Activated CD4-positive, alpha-beta T cell treated with anti-CD3 and anti-CD28 coated beads for 36 hours (primary cell): ENCODE results near the gene ONECUT1. TPM values are rescaled to one million over a fixed set of nuclear protein-coding genes. Genes with fewer than 3 reads are reported as not detected.

ENCODE experiments used
- ATAC-seq: fragments of 200-7000 bp; cut with Tn5 transposase; one replicate; pipeline ENCODE4 v1.10.0; 2021; ENCODE audit warnings: mild to moderate bottlenecking, moderate library complexity
- CTCF ChIA-PET: fragments of 350-600 bp; sonication (Branson Sonifier 250); formaldehyde crosslinking; loops from one replicate; lab custom pipeline; 2021; ENCODE audit warnings: antibody characterized with exemption; lab: Charles Lee
- POLR2A ChIA-PET: fragments of 350-600 bp; sonication (Branson Sonifier 250); formaldehyde crosslinking; loops from one replicate; lab custom pipeline; 2021; ENCODE audit warnings: antibody characterized with exemption, inconsistent platforms; lab: Charles Lee
- DNase-seq: peaks from one replicate; pipeline ENCODE4 v3.0.0-alpha.2; 2020
- H3K27ac Mint-ChIP-seq: one replicate; pipeline ENCODE4 v1.8.0; 2021; ENCODE audit warnings: mixed read lengths
- H3K27me3 Mint-ChIP-seq: one replicate; pipeline ENCODE4 v1.8.0; 2021; ENCODE audit warnings: mixed read lengths
- H3K36me3 Mint-ChIP-seq: one replicate; pipeline ENCODE4 v1.8.0; 2021; ENCODE audit warnings: low read depth, mixed read lengths
- H3K4me1 Mint-ChIP-seq: one replicate; pipeline ENCODE4 v1.8.0; 2021; ENCODE audit warnings: mixed read lengths
- H3K4me3 Mint-ChIP-seq: one replicate; pipeline ENCODE4 v1.8.0; 2021; ENCODE audit warnings: mild to moderate bottlenecking, moderate library complexity, mixed read lengths
- H3K9me3 Mint-ChIP-seq: one replicate; pipeline ENCODE4 v1.8.0; 2021; ENCODE audit warnings: low read depth, mixed read lengths
- intact Hi-C, 2 experiments: fragments of 100-400 bp; cut with DNase I in 1 of 2; cut with micrococcal nuclease in 1 of 2; formaldehyde crosslinking; loops; one replicate each; pipeline versions ENCODE4 v1.14.2 to v1.15.1; 2022 to 2024; cut with DNase I, micrococcal nuclease
- total RNA-seq, 2 experiments: library from RNA; stranded (reverse); gene quantifications; one replicate each; pipeline ENCODE4 v1.2.3, GENCODE V29; 2021

Gene ONECUT1
- total RNA-seq, 2 experiments from 2014 or later: not detected

DNA sequence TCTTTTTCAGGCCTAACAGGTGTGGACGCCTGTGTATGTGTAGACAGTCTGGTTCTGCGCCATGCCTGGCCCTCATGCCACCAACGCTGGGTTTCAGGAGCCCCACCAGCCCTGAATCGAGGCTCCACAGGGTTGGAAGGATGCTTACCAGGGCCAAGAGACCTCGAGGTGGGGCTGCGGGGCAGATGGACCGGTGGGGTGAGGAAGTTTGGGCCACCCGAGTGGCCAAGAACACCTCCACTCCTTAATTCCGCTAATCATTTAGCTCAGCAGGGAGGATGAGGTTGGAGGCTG, 6.0 kb upstream of the ONECUT1 start:
- Mint-ChIP-seq H3K4me3 (no peak overlapping the region), H3K9me3 (no peaks in the 10 kb centered on the region), H3K4me1 (peaks cover 26% of the 10 kb centered on the region), H3K36me3 (no peaks in the 10 kb centered on the region), H3K27ac (no peak overlapping the region), H3K27me3 (peaks cover 84% of the 10 kb centered on the region)
- DNase-seq: no peak
- intact Hi-C loops: no loop called here
- ATAC-seq: no peak
- POLR2A ChIA-PET: no interaction called here
- CTCF ChIA-PET: interaction anchor here (0.7 to 4.6 kb wide), 3 partner anchors 9 to 840 kb away, joined by 3 to 19 read pairs (median 3); no protein-coding TSS in a partner anchor

- DNase-seq (no peak), ATAC-seq (no peak)
- Mint-ChIP-seq H3K4me3 (no peak overlapping the region), H3K27me3 (peaks cover 81% of the 10 kb centered on the region), H3K4me1 (peaks cover 22% of the 10 kb centered on the region), H3K36me3 (no peaks in the 10 kb centered on the region), H3K9me3 (no peaks in the 10 kb centered on the region), H3K27ac (no peak overlapping the region)
- ChIA-PET CTCF (interaction anchor here (1.0 to 4.6 kb wide), 2 partner anchors 9 to 12 kb away, joined by 3 to 19 read pairs; no protein-coding TSS in a partner anchor), POLR2A (no interaction called here)
- intact Hi-C loops: no loop called here
Measured at GRCh38 chr15:52795464-52796227, 5.5 kb upstream of the ONECUT1 start.

GRCh38 chr15:52794665-52795463, 4.7 kb upstream of the ONECUT1 start:
- ATAC-seq (no peak), DNase-seq (no peak)
- Mint-ChIP-seq H3K36me3 (no peaks in the 10 kb centered on the region), H3K4me1 (peaks cover 17% of the 10 kb centered on the region), H3K4me3 (no peak overlapping the region), H3K27me3 (peaks cover 74% of the 10 kb centered on the region), H3K9me3 (no peaks in the 10 kb centered on the region), H3K27ac (no peak overlapping the region)
- POLR2A ChIA-PET: no interaction called here
- intact Hi-C loops: no loop called here
- CTCF ChIA-PET: interaction anchor here (4.6 kb wide), 1 partner anchor 11 kb away, joined by 19 read pairs; no protein-coding TSS in a partner anchor

DNA sequence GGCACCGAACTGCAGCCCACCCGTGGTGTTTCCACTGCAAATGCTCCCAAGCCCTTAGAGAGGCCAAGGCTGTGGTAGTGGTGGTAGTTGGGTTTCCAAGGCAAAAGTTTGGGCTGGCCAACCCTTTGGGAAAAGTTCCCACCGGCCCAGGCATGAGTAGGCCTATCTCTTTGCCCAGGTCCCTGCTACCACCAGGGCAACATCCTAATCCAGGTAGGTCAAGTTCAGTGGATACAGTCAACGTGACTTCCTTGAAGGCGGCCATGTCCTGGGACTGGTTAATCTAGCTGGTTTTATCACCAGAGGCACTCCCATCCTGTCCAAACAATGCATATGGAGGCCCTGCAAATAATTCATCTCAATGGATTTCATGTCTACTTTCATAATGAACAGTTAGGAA, 1.6 kb upstream of the ONECUT1 start:
- CTCF ChIA-PET: interaction anchor here (0.9 to 1.1 kb wide), 2 partner anchors 9 to 13 kb away, joined by 3 to 5 read pairs; no protein-coding TSS in a partner anchor
- intact Hi-C loops: loop anchor here in 1 of 2 experiments (2.0 kb wide), 1 partner anchor 13 kb away; no protein-coding TSS in a partner anchor
- POLR2A ChIA-PET: no interaction called here

DNA sequence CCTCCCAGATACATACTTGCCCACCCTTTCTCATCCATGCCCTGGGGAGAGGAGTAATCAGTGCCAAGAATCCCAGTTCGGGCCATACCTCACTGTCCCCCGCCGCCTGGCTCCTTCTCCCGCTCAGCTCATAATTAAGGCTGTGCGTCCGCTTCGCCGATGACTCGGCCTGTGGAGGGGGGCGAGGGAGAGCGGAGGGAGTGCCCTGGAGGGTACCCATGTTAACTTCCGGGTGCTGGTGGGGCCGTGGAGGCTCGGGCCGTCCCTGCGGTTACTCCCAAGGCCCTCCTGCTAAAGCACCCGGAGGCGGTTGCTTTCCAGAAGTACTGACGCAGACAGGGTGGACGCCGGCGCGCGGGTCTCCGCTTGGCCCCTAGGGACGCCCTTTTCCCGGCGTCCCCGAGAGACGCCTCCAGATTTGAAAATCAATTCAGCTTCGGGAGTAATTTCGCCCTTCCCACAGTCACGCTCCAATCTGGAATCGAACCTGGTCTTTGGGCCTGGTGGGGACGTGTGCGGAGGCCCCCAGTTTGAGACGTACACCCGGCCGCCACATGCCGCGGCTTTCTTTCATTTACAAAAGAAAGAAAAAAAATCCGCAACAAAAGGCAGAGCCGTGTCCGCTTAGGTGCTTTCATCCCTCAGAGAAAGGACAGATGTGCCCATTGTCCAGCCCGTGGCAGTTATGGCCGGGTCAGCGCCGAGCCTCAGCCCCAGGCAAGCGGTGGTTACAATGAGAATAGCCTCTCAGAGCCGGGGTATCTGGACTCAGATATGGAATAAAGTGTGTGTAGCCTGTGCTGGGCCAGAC, 1.0 kb upstream of the ONECUT1 start:
- CTCF ChIA-PET: no interaction called here
- intact Hi-C loops: loop anchor here in 1 of 2 experiments (2.0 kb wide), 1 partner anchor 14 kb away; no protein-coding TSS in a partner anchor

More for the DNA sequence above, 1.6 kb upstream of the ONECUT1 start:
- no peaks in the 10 kb centered on the region for H3K36me3 Mint-ChIP-seq
- H3K27ac Mint-ChIP-seq: no peak overlapping the region
- H3K27me3 Mint-ChIP-seq: peaks cover 77% of the 10 kb centered on the region
- no peak for ATAC-seq
- no peak overlapping the region for H3K4me3 Mint-ChIP-seq
- DNase-seq: no peak
- H3K4me1 Mint-ChIP-seq: peaks cover 13% of the 10 kb centered on the region
- H3K9me3 Mint-ChIP-seq: no peaks in the 10 kb centered on the region

GRCh38 chr15:52789601-52790168, 451 bp downstream of the ONECUT1 start:
- Mint-ChIP-seq H3K4me1 (peaks cover 15% of the 10 kb centered on the region), H3K27me3 (peaks cover 76% of the 10 kb centered on the region), H3K36me3 (no peaks in the 10 kb centered on the region), H3K27ac (no peak overlapping the region), H3K9me3 (no peaks in the 10 kb centered on the region), H3K4me3 (peak overlapping the region; percentile 56)
- DNase-seq (peak; percentile 20), ATAC-seq (peak; percentile 23)
- intact Hi-C loops: loop anchor here in 1 of 2 experiments (2.0 kb wide), 1 partner anchor 15 kb away; no protein-coding TSS in a partner anchor
- POLR2A ChIA-PET: no interaction called here
- CTCF ChIA-PET: interaction anchor here (1.4 kb wide), 1 partner anchor 15 kb away, joined by 6 read pairs; no protein-coding TSS in a partner anchor

More for the DNA sequence above, 1.0 kb upstream of the ONECUT1 start:
- H3K4me3 Mint-ChIP-seq: peak overlapping the region; percentile 23
- POLR2A ChIA-PET: no interaction called here
- H3K36me3 Mint-ChIP-seq: no peaks in the 10 kb centered on the region
- H3K4me1 Mint-ChIP-seq: peaks cover 11% of the 10 kb centered on the region
- peaks cover 77% of the 10 kb centered on the region for H3K27me3 Mint-ChIP-seq
- no peaks in the 10 kb centered on the region for H3K9me3 Mint-ChIP-seq
- ATAC-seq (no peak), DNase-seq (peak; percentile 23)
- H3K27ac Mint-ChIP-seq: no peak overlapping the region

DNA sequence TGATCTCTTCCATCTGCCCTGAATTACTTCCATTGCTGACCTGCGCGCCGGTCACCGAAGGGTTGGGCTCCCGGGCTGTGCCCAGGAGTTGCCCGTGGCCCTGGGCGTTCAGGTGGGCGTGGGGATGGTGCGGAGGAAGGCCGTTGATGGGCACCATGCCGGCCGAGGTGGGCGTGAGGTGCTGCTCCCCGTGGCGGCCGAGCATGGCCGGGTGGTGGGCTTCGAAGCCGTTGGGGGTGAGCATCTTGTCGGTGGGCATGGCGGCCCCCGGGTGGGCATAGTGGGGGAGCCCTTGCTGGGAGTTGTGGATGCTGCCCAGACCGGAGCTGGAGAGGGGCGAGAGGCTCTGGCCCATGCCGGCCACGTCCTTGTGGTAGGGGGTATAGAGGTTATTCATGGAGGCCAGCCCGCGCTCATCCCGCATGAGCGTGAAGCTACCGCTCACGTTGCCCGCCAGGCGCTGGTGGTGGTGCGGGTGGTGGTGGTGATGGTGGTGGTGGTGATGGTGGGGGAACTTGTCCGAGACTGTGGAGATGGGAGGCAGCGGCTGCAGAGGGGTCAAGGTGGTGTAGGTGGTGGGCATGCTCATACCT, 1.0 kb downstream of the ONECUT1 start:
- intact Hi-C loops: no loop called here
- CTCF ChIA-PET: interaction anchor here (1.4 kb wide), 1 partner anchor 16 kb away, joined by 6 read pairs; no protein-coding TSS in a partner anchor

DNA sequence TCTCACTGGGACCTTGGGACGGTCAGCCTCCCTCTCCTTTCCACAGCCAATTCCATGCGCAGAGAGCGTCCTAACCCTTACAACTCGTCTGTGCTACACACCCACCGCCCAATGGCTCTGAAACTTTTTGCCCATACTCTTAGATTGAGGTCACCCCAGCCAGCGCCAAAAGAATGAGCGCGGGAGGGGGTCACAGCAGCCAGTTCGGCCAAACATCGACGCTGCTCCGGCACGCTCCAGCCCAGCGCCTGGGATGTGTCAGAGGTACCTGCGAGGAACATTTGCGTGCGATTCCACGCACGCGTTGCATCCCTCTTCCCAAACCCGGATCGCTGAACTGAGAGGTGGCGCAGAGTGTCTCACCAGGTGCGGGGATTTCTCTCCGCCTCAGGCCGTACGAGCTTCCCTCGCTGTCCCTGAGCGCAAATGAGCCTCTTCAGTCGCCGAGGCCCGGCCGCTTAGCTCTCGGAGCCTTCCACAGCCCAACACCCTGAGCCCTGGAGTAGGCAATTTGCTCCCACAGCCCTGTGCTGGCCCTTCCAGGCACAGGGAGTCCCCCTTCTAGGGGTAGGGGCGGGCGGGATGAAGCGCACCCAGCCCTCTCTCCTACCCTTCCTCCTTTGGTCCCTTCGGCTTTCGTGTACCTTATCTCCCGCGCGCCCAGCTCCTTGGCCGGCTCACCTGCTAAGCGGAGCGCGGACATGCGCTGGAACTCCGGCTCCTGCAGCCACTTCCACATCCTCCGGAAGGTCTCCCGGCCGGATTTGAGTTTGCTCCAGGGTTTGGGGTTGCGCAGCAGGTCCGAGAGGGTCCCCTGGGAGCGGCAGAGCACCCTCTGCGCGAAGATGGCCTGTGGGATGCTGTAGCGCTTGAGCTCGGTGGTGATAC, 1.8 kb downstream of the ONECUT1 start:
- no peak for DNase-seq
- H3K4me1 Mint-ChIP-seq: peaks cover 26% of the 10 kb centered on the region
- no peak overlapping the region for H3K27ac Mint-ChIP-seq
- H3K36me3 Mint-ChIP-seq: no peaks in the 10 kb centered on the region
- H3K4me3 Mint-ChIP-seq: no peak overlapping the region
- no peak for ATAC-seq
- intact Hi-C loops: no loop called here
- ChIA-PET POLR2A (no interaction called here), CTCF (interaction anchor here (0.7 to 1.4 kb wide), 3 partner anchors 9 to 17 kb away, joined by 3 to 6 read pairs (median 3); no protein-coding TSS in a partner anchor)
- peaks cover 76% of the 10 kb centered on the region for H3K27me3 Mint-ChIP-seq
- H3K9me3 Mint-ChIP-seq: no peaks in the 10 kb centered on the region

More for the DNA sequence above, 1.0 kb downstream of the ONECUT1 start:
- no peak for ATAC-seq
- Mint-ChIP-seq H3K27ac (no peak overlapping the region), H3K9me3 (no peaks in the 10 kb centered on the region), H3K27me3 (peaks cover 76% of the 10 kb centered on the region), H3K4me3 (peak overlapping the region; percentile 35), H3K36me3 (no peaks in the 10 kb centered on the region), H3K4me1 (peaks cover 19% of the 10 kb centered on the region)
- no peak for DNase-seq
- POLR2A ChIA-PET: no interaction called here

DNA sequence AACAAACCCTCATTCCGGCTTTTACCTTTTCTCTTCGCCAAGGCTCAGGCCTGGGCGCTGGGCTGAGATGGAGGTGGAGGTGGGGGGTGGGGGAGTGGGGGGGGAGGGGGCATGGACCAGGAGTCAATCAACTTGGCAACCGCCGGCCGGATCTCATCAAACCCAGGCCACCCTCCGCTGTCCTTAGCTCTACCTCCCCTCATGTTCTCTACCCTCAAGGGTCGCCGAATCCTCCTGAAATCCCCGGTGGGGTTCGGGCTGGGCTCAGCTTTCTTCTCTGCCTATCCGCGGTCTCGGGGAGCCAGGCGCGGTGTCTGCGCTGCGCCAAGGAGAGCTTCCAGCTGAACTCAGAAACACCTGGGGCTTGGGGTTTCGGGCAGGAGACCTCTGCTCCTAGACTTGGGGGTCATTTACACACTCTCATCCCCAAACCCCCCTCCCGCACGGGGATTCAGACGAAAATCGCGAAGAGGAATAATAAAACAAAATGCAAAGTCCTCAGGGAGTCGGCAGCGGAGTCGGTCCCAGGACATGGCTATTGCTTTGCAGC, 2.5 kb downstream of the ONECUT1 start:
- DNase-seq (no peak), ATAC-seq (no peak)
- H3K36me3 Mint-ChIP-seq: no peaks in the 10 kb centered on the region
- peaks cover 32% of the 10 kb centered on the region for H3K4me1 Mint-ChIP-seq
- H3K27ac Mint-ChIP-seq: no peak overlapping the region
- CTCF ChIA-PET: interaction anchor here (0.7 to 1.1 kb wide), 2 partner anchors 10 to 15 kb away, joined by 3 read pairs; no protein-coding TSS in a partner anchor
- POLR2A ChIA-PET: no interaction called here
- intact Hi-C loops: loop anchor here in 1 of 2 experiments (2.0 kb wide), 1 partner anchor 13 kb away; no protein-coding TSS in a partner anchor
- no peak overlapping the region for H3K4me3 Mint-ChIP-seq
- no peaks in the 10 kb centered on the region for H3K9me3 Mint-ChIP-seq
- peaks cover 76% of the 10 kb centered on the region for H3K27me3 Mint-ChIP-seq
